D341Med (cell line): ENCODE measurements around the gene CRAMP1.

Source experiments
- DNase-seq: peaks from one replicate; pipeline ENCODE4 v3.0.0; 2012; ENCODE audit warnings: low spot score

CRAMP1 gene

DNA sequence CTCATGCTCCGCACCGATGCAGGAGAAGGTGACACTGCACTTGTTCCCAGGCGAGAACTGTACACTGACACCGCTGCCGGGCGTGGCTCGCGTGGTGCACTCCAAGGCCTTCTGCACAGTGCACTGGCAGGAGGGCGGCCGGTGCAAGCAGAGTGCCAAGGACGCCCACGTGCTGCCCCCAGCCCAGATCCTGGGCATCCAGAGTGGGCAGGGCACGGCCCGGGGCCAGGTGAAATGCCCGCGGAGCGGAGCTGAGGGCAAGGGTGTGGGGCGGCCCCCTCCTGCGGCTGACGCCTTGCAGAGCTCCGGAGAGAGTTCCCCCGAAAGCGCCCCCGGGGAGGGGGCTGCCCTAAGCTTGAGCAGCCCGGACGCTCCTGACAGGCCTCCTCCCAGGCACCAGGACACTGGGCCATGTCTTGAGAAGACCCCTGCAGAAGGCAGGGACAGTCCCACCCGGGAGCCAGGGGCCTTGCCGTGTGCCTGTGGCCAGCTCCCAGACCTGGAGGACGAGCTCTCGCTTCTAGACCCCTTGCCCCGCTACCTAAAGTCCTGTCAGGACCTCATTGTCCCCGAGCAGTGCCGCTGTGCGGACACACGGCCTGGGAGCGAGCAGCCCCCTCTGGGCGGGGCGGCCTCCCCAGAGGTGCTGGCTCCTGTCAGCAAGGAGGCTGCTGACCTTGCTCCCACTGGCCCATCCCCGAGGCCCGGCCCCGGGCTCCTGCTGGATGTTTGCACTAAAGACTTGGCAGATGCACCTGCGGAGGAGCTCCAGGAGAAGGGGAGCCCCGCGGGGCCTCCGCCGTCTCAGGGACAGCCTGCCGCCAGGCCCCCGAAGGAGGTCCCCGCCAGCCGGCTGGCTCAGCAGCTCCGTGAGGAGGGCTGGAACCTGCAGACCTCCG lies 44.0 kb downstream of the CRAMP1 start:
- DNase-seq, result no peak

DNA sequence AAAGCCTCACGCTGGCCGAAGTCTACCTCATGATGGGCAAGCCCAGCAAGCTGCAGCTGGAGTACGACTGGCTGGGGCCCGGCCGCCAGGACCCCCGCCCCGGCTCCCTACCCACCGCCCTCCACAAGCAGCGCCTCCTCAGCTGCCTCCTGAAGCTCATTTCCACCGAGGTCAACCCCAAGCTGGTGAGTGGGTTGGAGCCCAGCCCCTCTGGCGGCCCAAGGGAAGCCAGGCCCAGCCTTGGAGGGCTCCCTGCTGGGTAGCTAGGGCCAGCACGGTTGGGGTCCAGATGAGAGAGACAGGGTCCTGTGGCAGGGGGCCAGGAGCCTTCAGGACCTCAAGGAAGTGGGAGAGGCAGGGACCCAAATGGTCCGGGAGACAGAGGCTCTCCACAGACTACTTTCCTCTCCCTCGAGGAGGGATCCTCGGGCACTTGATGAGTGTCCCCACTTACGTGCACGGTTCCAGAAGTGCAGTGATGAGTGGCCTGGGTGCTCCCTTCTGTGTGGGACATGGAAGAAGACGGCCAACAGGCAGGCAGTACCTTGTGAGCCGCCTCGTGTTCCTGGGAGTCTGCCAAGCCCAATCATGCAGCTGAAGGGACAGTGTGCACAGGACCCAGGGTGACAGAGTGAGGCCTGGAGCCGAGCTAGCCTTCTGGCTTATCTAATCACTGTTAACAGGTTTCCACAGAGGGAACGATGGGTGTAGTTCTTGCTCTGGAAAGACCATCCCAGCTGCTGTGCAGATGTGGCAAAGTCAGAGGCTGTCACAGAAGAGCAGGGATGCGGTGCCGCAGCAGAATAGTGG lies 44.9 kb downstream of the CRAMP1 start:
- DNase-seq, result no peak

DNA sequence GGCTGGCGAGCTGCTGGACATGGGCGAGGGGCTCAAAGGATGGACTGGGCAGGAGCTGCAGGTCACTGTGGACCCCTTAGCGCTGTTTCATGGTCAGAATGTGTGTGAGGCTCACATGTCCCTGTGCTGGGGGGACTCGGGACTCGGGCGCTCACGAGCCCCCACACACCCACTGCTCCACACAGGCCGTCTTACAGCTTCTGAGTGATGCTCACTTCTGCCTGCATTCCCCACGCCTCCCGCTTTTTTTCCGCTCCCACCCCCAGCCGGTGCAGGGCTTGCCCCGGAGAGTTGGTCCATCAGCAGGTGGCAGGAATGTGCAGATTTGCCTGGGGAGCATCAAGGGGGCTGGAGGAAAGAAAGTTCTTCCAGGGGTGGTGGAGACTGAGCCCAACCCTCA lies 45.7 kb downstream of the CRAMP1 start:
- DNase-seq, result no peak

DNA sequence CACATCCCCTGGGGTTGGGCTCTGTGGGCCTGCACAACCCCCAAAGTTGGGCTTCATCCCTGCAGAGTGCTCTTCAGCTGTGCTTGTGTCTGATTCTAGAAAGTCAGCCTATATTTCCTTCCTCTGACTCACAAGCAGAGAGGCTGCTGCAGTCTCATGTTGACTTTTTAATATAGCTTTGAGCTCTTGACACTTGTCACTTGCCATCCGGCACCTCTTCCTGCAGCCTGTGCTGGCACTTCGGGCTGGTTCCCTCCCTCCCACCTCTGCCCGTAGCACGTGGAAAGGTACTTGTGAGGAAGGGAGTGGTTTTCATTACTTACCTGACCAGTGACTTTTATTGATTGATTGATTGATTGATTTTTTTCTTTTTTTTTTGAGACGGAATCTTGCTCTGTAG lies 46.9 kb downstream of the CRAMP1 start:
- no peak for DNase-seq

DNA sequence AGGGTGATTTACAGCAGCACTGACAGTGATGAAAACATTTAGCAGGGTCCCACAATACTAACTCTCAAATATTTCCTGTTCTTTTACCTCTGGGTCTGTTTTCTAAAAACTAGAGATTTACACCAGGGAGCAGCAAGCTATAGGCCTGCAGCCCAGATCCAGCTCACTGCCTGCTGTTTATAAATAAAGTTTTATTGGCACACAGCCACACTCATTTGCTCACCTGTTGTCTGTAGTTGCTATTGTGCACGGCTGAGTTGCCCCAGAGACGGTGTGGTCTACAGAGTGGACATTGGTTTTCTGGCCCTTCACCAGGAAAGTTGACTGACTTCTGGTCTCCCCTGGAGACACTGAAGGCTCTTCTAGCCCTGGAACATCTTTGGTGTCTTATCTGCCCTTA lies 49.7 kb downstream of the CRAMP1 start:
- no peak for DNase-seq

DNA sequence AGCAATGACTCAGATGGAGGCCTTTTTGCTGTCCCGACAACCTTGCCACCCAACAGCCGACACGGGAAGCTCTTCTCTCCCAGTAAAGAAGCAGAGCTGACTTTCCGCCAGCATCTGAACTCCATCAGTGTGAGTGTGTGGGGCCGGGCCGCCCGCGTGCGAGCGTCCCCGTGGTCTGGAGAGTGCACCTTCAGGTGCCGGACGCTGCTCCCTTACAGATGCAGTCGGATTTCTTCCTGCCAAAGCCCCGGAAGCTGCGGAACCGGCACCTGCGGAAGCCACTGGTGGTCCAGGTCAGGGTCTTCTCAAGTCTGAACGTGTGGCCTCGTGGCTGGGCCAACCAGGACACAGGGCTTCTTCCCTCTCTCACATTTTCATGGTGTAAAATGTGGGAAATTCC lies 50.4 kb downstream of the CRAMP1 start:
- DNase-seq, result no peak

GRCh38 chr16:1665829-1666228 lies 53.7 kb downstream of the CRAMP1 start:
- no peak for DNase-seq

DNA sequence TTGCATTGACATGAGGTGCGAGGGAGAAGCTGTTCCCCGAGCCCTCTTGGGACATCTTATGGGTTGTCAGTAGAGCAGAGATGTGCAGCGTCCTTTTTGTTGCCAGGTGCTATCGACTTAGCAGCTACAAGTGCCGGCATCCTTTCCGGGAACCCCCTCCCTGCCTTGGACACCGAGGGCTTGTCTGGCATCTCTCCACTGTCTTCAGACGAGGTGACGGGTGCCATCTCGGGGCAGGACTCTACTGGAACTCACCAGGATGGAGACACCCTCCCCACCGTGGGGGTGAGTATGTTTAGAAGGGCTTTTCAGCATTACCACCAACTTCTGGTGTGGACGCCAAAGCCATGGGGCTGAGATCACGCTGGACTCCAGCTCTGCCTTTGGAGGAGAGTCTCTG lies 54.2 kb downstream of the CRAMP1 start:
- DNase-seq, result no peak

DNA sequence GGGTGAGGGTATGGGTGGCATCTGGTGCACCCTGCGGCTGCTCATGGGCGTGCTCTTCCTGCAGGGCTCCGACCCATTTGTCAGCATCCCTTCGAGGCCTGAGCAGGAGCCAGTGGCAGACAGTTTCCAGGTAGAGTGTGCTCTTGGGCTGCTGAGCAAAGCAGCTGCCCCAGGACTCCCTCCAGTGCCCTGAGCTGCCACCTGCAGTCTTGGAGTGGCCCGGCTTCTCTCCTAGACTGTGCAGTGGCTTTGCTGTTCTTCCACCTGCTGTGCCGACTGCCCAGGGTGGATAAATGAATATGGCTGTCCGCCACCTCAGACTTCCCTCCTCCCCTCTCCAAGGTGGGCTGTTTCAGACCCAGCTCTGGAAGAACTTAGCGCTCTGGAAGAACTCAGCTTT lies 55.1 kb downstream of the CRAMP1 start:
- DNase-seq, result no peak

DNA sequence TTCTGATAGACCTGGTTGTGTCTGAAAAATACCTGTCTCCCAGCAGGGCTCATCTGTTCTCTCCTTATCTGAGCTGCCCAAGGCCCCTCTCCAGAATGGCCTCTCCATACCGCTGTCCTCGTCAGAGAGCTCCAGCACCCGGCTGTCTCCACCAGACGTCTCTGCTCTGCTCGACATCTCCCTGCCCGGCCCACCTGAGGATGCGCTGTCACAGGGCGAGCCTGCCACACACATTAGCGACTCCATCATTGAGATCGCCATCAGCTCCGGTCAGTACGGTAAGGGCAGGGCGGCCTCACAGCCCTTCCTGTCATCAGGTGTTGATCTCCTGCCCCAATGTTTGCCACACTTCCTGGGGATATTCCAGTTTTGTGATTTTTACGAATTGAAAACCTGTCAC lies 55.8 kb downstream of the CRAMP1 start:
- DNase-seq, result no peak

DNA sequence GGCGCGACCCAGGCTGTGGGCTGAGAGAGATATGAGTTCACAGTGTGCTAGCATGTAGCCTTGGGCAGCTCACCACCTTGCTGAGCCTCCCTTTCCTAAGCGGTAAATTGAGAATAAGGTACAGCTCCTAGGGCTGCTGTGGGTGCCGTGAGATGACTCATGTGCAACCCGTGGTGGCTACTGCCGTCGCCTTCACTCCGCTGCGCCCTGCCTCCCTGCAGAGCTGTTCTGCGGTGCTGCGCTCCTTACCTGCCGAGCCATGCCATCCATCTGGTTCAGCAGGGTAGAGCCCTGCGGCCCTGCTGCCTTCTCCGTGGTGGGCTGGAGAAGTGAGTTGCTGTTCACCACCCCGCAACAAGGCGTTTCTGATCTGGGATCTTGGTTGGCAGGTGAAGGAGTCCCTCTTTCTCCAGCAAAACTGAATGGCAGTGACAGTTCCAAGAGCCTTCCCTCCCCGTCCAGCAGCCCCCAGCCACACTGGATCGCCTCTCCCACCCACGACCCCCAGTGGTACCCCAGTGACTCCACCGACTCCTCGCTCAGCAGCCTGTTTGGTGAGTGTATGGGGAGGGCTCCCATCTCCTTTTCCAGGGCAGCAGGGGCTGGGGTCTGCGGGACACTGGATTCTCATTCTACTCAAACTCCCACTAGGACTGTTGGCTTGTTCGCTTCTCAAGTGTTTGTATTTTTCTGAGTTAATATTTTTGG lies 56.6 kb downstream of the CRAMP1 start:
- no peak for DNase-seq

DNA sequence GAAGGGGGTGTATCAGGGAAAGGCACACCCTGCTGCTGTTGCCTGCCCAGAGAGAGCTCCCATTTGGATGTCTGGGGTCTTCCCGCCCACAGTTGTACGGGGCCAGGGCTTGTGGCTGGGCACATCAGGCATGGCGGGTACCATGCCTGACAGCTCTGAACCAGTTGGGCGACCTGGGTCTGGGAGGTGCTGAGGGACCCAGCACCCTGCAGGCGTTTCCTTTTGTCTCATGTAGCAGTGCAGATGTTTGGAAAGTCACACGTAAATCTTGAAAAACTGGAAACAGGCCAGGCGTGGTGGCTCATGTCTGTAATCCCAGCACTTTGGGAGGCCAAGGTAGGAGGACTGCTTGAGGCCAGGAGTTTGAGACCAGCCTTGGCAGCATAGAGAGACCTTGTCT lies 57.5 kb downstream of the CRAMP1 start:
- DNase-seq, result no peak

DNA sequence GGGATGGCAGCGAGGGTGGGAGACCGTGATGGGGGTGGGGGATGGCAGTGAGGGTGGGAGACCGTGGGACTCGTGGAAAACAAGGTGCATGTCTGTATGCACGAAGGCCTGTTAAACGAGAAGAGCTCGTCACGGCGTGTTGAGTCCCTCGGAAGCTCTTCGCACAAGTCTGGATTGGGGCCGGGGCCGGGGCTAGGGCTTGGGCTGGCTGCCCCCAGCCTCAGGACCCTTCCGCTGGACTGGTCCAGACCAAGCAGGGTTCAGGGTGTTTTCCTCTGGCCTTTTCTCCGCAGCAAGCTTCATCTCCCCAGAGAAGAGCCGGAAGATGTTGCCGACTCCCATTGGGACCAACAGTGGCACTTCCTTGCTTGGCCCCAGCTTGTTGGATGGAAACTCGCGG lies 58.2 kb downstream of the CRAMP1 start:
- DNase-seq, result no peak

GRCh38 chr16:1670866-1671265 lies 58.7 kb downstream of the CRAMP1 start:
- no peak for DNase-seq

DNA sequence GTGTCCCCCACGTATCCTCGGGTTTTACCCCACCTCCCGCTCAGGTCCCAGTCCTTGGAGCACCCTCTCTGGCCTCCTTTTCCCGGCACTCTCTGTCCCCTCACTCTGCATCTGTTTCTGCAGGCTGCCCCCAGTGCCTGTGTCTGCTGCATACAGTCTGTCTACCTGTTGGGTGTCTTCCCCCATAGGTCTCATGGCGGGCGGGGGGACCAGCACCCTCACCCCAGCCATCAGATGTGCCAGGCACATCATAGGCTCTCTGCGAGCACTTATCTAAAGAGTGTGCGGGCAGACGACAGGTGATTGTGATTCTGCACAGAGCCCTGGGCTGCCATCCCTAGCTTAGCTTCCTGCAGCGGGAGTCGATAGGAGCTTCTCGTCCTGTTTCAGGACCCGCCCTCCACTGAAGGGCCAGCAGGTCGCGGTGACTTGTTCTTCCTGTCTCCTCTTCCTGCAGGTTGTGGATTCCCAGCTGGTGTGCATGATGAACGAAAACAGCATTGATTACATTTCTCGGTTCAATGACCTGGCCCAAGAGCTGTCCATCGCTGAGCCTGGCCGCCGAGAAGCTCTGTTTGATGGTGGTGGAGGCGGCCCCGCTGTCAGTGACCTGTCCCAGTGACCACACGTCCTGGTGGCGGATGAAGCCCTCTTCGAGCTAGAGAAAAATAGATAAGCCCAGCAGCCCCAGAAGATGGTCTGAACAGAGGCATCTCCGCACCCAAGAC lies 61.4 kb downstream of the CRAMP1 start:
- DNase-seq, result no peak

DNA sequence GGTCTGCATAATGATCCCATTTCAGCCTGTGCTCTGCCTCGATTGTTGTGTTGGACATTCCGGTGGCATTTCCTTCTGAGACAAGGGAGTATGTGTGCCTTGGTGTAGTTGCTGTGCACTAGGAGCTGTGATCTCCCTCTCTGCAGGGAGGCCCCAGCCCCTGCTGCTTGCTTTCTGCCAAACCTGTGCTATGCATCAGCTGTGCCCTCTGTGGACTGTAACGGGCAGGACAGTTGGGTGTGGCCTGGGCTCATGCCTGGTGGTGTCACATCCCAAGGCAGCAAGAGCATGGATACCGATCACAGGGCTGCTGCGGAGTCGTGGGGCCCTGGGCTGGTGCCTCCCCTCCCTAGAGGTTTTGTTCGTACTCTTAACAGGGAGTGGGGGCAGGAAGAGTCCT lies 62.1 kb downstream of the CRAMP1 start:
- DNase-seq, result no peak

GRCh38 chr16:1674751-1675664 lies 62.8 kb downstream of the CRAMP1 start:
- no peak for DNase-seq

DNA sequence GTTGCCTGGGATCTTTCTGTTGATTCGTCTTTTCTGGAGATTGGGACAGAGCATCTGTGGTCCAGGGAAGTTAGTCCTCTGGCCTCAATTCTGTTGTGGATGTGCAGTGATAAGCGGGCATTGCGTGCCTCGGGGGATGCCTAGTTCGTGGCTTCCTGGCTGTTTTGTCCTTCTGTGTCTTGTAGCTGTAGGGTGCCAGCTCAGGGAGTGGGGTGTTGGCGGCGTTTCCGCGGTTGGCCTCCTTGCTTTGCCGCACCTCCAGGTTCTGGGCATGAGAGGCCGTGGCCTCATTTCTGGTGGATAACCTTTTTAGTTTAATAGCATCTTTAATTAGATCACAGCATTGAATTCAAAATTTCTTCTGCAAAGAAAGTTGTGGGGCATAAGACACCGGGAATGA lies 64.5 kb downstream of the CRAMP1 start:
- no peak for DNase-seq

GRCh38 chr16:1677339-1677738 lies 65.2 kb downstream of the CRAMP1 start:
- DNase-seq, result no peak

GRCh38 chr16:1677942-1678499 lies 65.9 kb downstream of the CRAMP1 start, which contains the start of gene JPT2:
Gene JPT2 (plus strand): TSS chr16:1678279. CDS start chr16:1678313, 34 bp downstream.
- peak; percentile 99 for DNase-seq
